Measurements from ENCODE around the gene WIPI1.

DNA sequence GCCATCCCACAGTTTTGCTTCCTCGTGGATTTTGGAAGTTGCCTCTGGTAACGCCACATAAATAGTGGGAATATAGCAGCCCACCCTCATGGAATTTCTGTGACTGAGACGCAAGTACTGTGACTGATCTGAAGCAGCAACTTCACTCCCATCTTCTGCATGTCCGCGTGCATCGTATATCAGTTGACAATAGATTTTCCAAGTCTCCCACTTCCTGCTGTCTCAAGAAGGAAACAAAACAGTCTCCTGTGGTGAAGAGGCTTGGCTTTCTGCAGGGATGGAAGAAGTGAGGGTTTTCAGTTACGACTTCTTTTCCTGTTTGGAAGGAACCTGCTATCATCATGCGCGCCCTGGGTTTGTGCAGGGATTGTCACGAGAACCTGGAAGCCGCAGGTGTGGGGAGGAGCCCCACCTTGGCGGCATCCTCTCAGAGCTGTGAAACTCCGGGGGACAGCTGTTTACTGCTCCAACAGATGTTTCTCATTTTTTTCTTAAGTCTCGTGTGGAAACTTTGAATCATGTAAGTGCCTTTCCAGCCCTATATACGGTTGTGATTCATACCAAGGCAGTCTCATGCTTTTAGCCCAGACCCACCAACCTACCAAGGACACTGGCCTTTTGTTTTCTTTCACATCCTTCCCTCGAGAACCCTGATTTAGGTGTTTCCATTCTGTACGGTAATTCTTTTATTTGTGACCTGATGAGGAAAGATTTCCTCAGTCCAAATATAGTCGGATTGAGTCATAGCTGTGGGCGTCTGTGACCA is 57.5 kb downstream of the WIPI1 start:
- TF ChIP-seq POLR2A (IDR thresholded peaks at IDR 0.05) (no peak), POLR2AphosphoS5 (IDR thresholded peaks at IDR 0.05) (no peak)
- TF ChIP-seq, protein P1, sequence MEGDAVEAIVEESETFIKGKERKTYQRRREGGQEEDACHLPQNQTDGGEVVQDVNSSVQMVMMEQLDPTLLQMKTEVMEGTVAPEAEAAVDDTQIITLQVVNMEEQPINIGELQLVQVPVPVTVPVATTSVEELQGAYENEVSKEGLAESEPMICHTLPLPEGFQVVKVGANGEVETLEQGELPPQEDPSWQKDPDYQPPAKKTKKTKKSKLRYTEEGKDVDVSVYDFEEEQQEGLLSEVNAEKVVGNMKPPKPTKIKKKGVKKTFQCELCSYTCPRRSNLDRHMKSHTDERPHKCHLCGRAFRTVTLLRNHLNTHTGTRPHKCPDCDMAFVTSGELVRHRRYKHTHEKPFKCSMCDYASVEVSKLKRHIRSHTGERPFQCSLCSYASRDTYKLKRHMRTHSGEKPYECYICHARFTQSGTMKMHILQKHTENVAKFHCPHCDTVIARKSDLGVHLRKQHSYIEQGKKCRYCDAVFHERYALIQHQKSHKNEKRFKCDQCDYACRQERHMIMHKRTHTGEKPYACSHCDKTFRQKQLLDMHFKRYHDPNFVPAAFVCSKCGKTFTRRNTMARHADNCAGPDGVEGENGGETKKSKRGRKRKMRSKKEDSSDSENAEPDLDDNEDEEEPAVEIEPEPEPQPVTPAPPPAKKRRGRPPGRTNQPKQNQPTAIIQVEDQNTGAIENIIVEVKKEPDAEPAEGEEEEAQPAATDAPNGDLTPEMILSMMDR (IDR thresholded peaks at IDR 0.05), result no peak

Measured in gastroesophageal sphincter (tissue), 3 donors.